K562 (cell line): ENCODE data around the gene THOC5. TPM values are rescaled to one million over a fixed set of nuclear protein-coding genes. Genes with fewer than 3 reads are reported as not detected.
A peak's percentile ranks its signal among the peaks of the same experiment; 100 is the strongest.
"Not testable (repeated sequence)": the region's sequence is repeated elsewhere in the genome, so short reads cannot be mapped to it uniquely, and the experiment has no call there.

ENCODE experiments used
- ATAC-seq: fragments of 200-7000 bp; cut with Tn5 transposase; 3 replicates; pipeline ENCODE4 v1.9.1; 2020; ENCODE audit warnings: moderate library complexity
- BruUV-seq: library from RNA; stranded (reverse); fragments of 400-500 nt; replicated peaks from 2 replicates; lab custom pipeline; 2021; lab: Mats Ljungman, UMichigan
- CTCF ChIA-PET: fragments of 300-600 bp; formaldehyde crosslinking; extraction: SDS; loops from one replicate; lab custom pipeline; 2021; ENCODE audit warnings: low intra/inter-chr PET ratio; lab: Yijun Ruan, JAX
- POLR2A ChIA-PET: fragments of 300-600, 350-650 bp; sonication (Branson Sonifier 250); formaldehyde crosslinking; extraction: SDS; loops from one replicate; lab custom pipeline; 2021; ENCODE audit warnings: antibody characterized with exemption, inconsistent platforms; lab: Yijun Ruan, JAX
- DNase-seq, 4 experiments: peaks; one replicate each; pipeline versions ENCODE4 v3.0.0 to v3.0.0-alpha.2; 2011 to 2018; ENCODE audit warnings: low spot score in 3 of 4, mixed read lengths in 3 of 4; ENCODE audit errors: extremely low read depth in 1 of 4
- FAIRE-seq: peaks from 2 replicates; lab custom pipeline; 2011; peaks lifted over from hg19 to GRCh38; lab: Jason Lieb, UNC
- H2AFZ ChIP-seq: 2 replicates; pipeline ENCODE4 v1.6.0; 2011; ENCODE audit warnings: low read depth, low read length, control low read depth, inconsistent platforms
- H3K27ac ChIP-seq: fragments of 200-600 bp; 3 replicates; pipeline ENCODE4 v1.8.0; 2011; ENCODE audit warnings: low read depth, mild to moderate bottlenecking, control low read depth, inconsistent platforms, low read length, moderate library complexity, mixed read lengths; ENCODE audit errors: extremely low read depth
- H3K27me3 ChIP-seq, 2 experiments: fragments of 300-600 bp in 1 of 2; 2 replicates in 1 of 2; 3 replicates in 1 of 2; pipeline versions ENCODE4 v1.6.0 to v1.8.0; 2011; ENCODE audit warnings: inconsistent platforms in 2 of 2, low read length in 2 of 2, mild to moderate bottlenecking in 1 of 2, mixed read lengths in 1 of 2, moderate library complexity in 1 of 2; ENCODE audit not compliant: control insufficient read depth in 2 of 2, insufficient read depth in 2 of 2
- H3K36me3 ChIP-seq: fragments of 300-600 bp; 3 replicates; pipeline ENCODE4 v1.8.0; 2011; ENCODE audit warnings: mild to moderate bottlenecking, low read length, inconsistent platforms; ENCODE audit not compliant: control insufficient read depth, insufficient read depth
- H3K4me1 ChIP-seq, 2 experiments: fragments of 200-600 bp in 1 of 2; replicated peaks in 1 of 2; 2 replicates in 1 of 2; 3 replicates in 1 of 2; pipeline versions ENCODE4 v1.5.1 to v1.8.0; 2011; ENCODE audit warnings: inconsistent platforms in 2 of 2, low read length in 2 of 2, mild to moderate bottlenecking in 1 of 2, mixed read lengths in 1 of 2, moderate library complexity in 1 of 2; ENCODE audit not compliant: control insufficient read depth in 2 of 2, insufficient read depth in 2 of 2
- H3K4me2 ChIP-seq: 2 replicates; pipeline ENCODE4 v1.6.1; 2011; ENCODE audit warnings: low read length, control low read depth, inconsistent platforms, mixed read lengths; ENCODE audit not compliant: insufficient read depth
- H3K4me3 ChIP-seq: fragments of 200-600 bp; sonication (generic), shearing (Covaris generic); 2 replicates; pipeline ENCODE4 v1.5.1; 2016; ENCODE audit warnings: control low read depth, inconsistent platforms
- H3K79me2 ChIP-seq: fragments of 200-600 bp; 3 replicates; pipeline ENCODE4 v1.8.0; 2011; ENCODE audit warnings: low read length, inconsistent platforms; ENCODE audit not compliant: control insufficient read depth, insufficient read depth
- H3K9ac ChIP-seq, 2 experiments: 2 replicates each; pipeline versions ENCODE4 v1.6.0 to v1.6.1; 2011; ENCODE audit warnings: low read depth in 2 of 2, low read length in 2 of 2, control low read depth in 1 of 2, inconsistent platforms in 1 of 2, mild to moderate bottlenecking in 1 of 2, mixed read lengths in 1 of 2; ENCODE audit not compliant: insufficient read depth in 1 of 2
- H3K9me1 ChIP-seq: one replicate; pipeline ENCODE4 v1.6.0; 2011; ENCODE audit warnings: inconsistent platforms, mild to moderate bottlenecking, low read length, moderate library complexity; ENCODE audit not compliant: control insufficient read depth, insufficient read depth
- H3K9me3 ChIP-seq: replicated peaks from 2 replicates; pipeline ENCODE4 v1.5.1; 2011; ENCODE audit warnings: low read depth, low read length, inconsistent platforms; ENCODE audit not compliant: control insufficient read depth, insufficient read depth
- H4K20me1 ChIP-seq: replicated peaks from 2 replicates; pipeline ENCODE4 v1.6.1; 2011; ENCODE audit warnings: low read length, inconsistent platforms, mixed read lengths; ENCODE audit not compliant: control insufficient read depth, insufficient read depth
- ESRRA ChIP-seq: fragments of 450-650 bp; IDR thresholded peaks from 2 replicates; pipeline ENCODE4 v1.6.1; 2014; ENCODE audit warnings: low read depth, mild to moderate bottlenecking, moderate library complexity, borderline replicate concordance
- WGBS: fragments of 100-300 bp; shearing (Covaris generic); methylation state at CpG from one replicate; pipeline ENCODE4 v1.1.6; 2016; ENCODE audit warnings: low coverage, mixed read lengths; ENCODE audit not compliant: insufficient coverage; ENCODE audit errors: missing lambda C conversion rate; 5-methylcytosine and 5-hydroxymethylcytosine counted together
- in situ Hi-C: fragments of 300-500 bp; cut with MboI; formaldehyde crosslinking; loops from 4 replicates; pipeline ENCODE4 v1.15.0; 2018; ENCODE audit warnings: inconsistent platforms, mixed read lengths
- intact Hi-C: fragments of 100-400 bp; cut with micrococcal nuclease; formaldehyde crosslinking; loops from 2 replicates; pipeline ENCODE4 v1.14.2; 2022
- polyA plus RNA-seq, 8 experiments: library from polyadenylated mRNA; depleted of rRNA in 4 of 8; stranded (reverse) in 5 of 8; unstranded in 3 of 8; fragments of >200 nt; fragmentation: Nextera tagmentation in 2 of 8; fragmentation: Illumina TruSeq in 1 of 8; extraction: Ambion mirVana in 2 of 8; extraction: Trizol in 1 of 8; gene quantifications; 2 replicates each; pipeline versions ENCODE4 v1.2.1 to v1.2.3, GENCODE V29; 2011 to 2014; ENCODE audit warnings: inconsistent platforms in 1 of 8, missing spikeins in 1 of 8
- total RNA-seq, 7 experiments: library from RNA; depleted of rRNA in 6 of 7; stranded (reverse); fragments of >200 nt in 6 of 7; fragmentation: Illumina TruSeq in 2 of 7; extraction: Trizol in 2 of 7; gene quantifications; 2 replicates each; pipeline versions ENCODE4 v1.2.1 to v1.2.3, GENCODE V29; 2011 to 2021; ENCODE audit warnings: low replicate concordance in 1 of 7
- TF ChIP-seq, protein P1 (sequence below), 2 experiments: fragments of 450-650 bp in 1 of 2; sonication (generic) in 1 of 2; formaldehyde crosslinking in 1 of 2; IDR thresholded peaks in 1 of 2; conservative IDR thresholded peaks in 1 of 2; 2 replicates each; pipeline versions ENCODE4 v1.6.1 to v1.8.1; 2016 to 2023; ENCODE audit warnings: mild to moderate bottlenecking in 2 of 2, moderate library complexity in 2 of 2, inconsistent platforms in 1 of 2, missing genetic modification reagents in 1 of 2
- TF ChIP-seq, protein P2 (sequence below): fragments of 450-650 bp; IDR thresholded peaks from 2 replicates; pipeline ENCODE4 v1.7.1; 2018; ENCODE audit warnings: mild to moderate bottlenecking, low read depth; ENCODE audit not compliant: partially characterized antibody

THOC5 gene
- total and polyA plus RNA-seq, 9 of the 15 experiments (the other 6 are each of a cell fraction or from before 2014, with no cell fraction given), result 45.3 to 96.5 (median 51.4) TPM

- BruUV-seq, H3K9me3 ChIP-seq, H3K36me3 ChIP-seq, DNase-seq, H3K79me2 ChIP-seq, H2AFZ ChIP-seq, H3K4me1 ChIP-seq, H3K27me3 ChIP-seq, CTCF ChIA-PET, in situ Hi-C loops, FAIRE-seq, H3K9me1 ChIP-seq, H3K27ac ChIP-seq, ATAC-seq, H3K9ac ChIP-seq, H3K4me3 ChIP-seq, H4K20me1 ChIP-seq, intact Hi-C loops, H3K4me2 ChIP-seq: not testable (repeated sequence)
- 31% methylated on average over 5 of the region's 6 CpGs for WGBS
- POLR2A ChIA-PET, result interaction anchor here (0.6 kb wide), 1 partner anchor 122 kb away, joined by 5 read pairs; no protein-coding TSS in a partner anchor
- TF ChIP-seq, protein P1, sequence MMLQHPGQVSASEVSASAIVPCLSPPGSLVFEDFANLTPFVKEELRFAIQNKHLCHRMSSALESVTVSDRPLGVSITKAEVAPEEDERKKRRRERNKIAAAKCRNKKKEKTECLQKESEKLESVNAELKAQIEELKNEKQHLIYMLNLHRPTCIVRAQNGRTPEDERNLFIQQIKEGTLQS (IDR thresholded peaks at IDR 0.05), result peak; percentile 33; the same call in 1 of the 2 replicates
- TF ChIP-seq, protein P1 (CRISPR knock-in tag; conservative IDR thresholded peaks at IDR 0.05), result not testable (repeated sequence)
These were observed 40.9 kb upstream of the THOC5 start for GRCh38 chr22:29594447-29594846.

GRCh38 chr22:29593923-29594322 is 40.4 kb upstream of the THOC5 start:
- no peaks in the 10 kb centered on the region for H3K9me3 ChIP-seq
- no peak overlapping the region for H3K27ac ChIP-seq
- in situ Hi-C loops (no loop called here), intact Hi-C loops (no loop called here)
- FAIRE-seq (no peak), ATAC-seq (no peak; the same call in 2 of the 3 replicates), DNase-seq (no peak)
- no peaks in the 10 kb centered on the region for H3K79me2 ChIP-seq
- no peak overlapping the region for H2AFZ ChIP-seq
- BruUV-seq, result no TSS peak
- TF ChIP-seq, protein P2, sequence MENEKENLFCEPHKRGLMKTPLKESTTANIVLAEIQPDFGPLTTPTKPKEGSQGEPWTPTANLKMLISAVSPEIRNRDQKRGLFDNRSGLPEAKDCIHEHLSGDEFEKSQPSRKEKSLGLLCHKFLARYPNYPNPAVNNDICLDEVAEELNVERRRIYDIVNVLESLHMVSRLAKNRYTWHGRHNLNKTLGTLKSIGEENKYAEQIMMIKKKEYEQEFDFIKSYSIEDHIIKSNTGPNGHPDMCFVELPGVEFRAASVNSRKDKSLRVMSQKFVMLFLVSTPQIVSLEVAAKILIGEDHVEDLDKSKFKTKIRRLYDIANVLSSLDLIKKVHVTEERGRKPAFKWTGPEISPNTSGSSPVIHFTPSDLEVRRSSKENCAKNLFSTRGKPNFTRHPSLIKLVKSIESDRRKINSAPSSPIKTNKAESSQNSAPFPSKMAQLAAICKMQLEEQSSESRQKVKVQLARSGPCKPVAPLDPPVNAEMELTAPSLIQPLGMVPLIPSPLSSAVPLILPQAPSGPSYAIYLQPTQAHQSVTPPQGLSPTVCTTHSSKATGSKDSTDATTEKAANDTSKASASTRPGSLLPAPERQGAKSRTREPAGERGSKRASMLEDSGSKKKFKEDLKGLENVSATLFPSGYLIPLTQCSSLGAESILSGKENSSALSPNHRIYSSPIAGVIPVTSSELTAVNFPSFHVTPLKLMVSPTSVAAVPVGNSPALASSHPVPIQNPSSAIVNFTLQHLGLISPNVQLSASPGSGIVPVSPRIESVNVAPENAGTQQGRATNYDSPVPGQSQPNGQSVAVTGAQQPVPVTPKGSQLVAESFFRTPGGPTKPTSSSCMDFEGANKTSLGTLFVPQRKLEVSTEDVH, result no peak
- peak; percentile 66; the same call in 1 of the 2 replicates for TF ChIP-seq ESRRA
- no peak overlapping the region for H3K4me2 ChIP-seq
- POLR2A ChIA-PET, result no interaction called here
- CTCF ChIA-PET, result no interaction called here
- H4K20me1 ChIP-seq, result no peaks in the 10 kb centered on the region
- 0% methylated on average over 4 of the region's 4 CpGs for WGBS
- H3K9me1 ChIP-seq, result no peaks in the 10 kb centered on the region
- H3K9ac ChIP-seq, result no peak overlapping the region
- no peaks in the 10 kb centered on the region for H3K36me3 ChIP-seq
- H3K4me1 ChIP-seq, result no peaks in the 10 kb centered on the region; a peak in 1 of 5 replicates
- no peak overlapping the region for H3K4me3 ChIP-seq
- no peaks in the 10 kb centered on the region for H3K27me3 ChIP-seq
